Measurements from ENCODE around the gene YARS1.

The YARS1 gene

DNA sequence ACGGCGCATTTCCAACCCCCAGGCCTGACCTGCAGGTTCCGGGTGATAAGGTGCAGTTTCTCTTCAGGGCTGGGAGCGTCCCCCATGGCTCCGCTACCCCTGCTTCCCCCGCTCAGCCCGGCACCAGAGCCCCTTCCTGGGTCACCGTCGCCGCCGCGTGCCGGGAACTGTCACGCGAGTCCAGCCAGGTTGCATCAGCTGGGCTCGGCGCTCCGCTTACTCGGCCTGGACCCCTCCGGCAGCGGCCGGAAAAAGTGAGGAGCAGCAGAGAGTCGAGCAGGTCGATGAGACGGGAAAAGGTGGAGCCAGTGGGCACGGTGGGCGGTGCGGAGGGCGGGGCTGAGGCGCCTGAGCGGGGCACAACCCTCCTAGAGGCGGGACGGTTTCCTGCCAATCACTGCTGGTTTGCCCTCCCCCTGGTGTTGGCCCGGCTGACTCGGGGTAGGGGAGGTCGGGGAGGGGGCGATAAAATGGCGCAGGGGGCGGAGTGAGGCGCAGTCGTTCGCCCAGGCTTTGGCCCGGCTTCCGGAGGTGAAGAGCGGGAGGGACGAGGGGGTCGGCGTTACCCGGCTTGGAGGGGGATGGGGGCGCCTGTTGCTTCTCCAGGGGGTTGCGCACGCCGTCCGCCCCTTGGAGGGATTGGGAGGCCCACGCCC, at the start of gene YARS1, which contains the start of gene S100PBP:
TSS of gene YARS1 (minus strand) at position 200 of the 656 bp plus-strand sequence. CDS start at position 86, 114 bp downstream.
TSS of gene S100PBP (plus strand) at position 495 of the 656 bp plus-strand sequence. CDS start 8,447 bp downstream, outside the sequence.
- peak; percentile 98 for DNase-seq

GRCh38 chr1:32865639-32866405, 48.7 kb upstream of the YARS1 start:
- DNase-seq, result no peak

DNA sequence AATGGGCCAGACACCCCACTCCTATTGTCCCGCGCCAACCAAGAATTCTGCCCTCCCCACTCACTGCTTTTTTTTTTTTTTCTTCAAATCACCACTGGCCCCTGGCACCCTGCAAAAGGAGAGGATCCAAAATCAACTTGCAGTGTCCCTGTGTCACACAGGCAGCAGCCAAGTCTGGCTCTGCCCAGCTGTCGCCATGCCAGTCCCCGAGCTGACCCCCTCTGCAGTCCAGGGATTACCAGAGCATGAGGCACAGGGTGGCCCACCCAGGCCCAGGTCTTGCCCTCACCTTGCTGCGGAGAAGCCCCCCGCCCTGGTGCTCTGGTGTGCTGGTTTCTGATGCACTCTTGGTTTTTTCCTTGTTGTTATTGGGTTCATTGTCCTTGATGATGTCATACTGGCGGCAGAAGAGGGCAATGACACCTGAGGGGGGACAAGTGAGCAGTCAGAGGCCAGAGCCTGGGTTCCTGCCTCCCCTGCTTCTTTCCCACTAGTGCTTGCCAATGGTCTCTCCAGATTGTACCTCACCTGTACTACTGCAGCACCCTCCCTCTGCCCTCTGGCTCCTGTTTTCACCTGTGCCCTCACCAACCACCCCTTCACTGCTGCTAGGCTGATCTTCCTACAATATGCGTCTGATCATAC, 47.3 kb upstream of the YARS1 start:
- no peak for DNase-seq

GRCh38 chr1:32863881-32864245, 46.7 kb upstream of the YARS1 start:
- no peak for DNase-seq

GRCh38 chr1:32863218-32863880, 46.2 kb upstream of the YARS1 start:
- DNase-seq, result no peak

- DNase-seq, result no peak
Measured at GRCh38 chr1:32861904-32862695, 44.9 kb upstream of the YARS1 start.

- no peak for DNase-seq
Measured at GRCh38 chr1:32860566-32860965, 43.4 kb upstream of the YARS1 start.

DNA sequence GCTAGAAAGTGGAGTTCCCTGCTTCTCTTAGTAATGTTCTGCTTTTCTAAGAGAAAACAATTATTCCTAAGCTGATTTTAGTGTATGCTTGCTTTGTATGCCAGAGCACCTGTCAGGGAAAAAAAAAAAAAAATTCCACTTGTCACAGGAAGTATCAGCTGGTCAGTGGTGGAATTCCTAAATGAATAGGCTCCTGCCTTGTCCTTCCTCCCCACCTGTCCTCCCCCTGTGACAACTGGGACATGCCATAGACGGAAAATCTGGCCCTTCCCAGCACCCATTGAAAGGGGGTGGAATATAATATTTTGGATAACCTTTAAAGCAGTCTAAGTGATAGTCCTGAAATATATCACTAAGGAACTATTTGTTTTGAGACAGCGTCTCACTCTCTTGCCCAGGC, 42.8 kb upstream of the YARS1 start:
- DNase-seq, result no peak

DNA sequence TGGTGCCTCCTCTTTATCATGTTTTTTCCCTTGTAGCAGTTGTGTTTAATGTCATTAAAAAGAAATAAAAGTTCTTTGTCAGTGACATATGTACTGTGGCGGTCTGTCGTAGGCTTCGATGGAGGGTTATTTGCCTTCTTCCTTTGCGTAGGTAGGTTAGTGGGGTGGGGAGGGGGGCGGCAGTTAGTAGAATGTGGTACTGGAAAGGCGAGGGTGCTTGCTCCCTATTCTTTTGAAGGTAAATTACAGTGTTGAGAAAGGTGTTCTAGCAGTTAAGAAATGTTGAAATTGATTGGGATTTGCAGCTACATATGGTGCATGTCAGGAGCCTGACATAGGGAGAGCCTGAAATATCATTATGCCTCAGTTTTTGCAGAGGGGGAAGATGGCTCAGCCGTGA, 41.6 kb upstream of the YARS1 start:
- DNase-seq, result no peak

- DNase-seq, result no peak
Measured at GRCh38 chr1:32858136-32858535, 41.0 kb upstream of the YARS1 start.

GRCh38 chr1:32855861-32856617, 38.9 kb upstream of the YARS1 start:
- no peak for DNase-seq

- DNase-seq, result peak; percentile 9
Measured at GRCh38 chr1:32848354-32849063, 31.4 kb upstream of the YARS1 start.

- DNase-seq, result no peak
Measured at GRCh38 chr1:32831878-32832277, 14.7 kb upstream of the YARS1 start.

DNA sequence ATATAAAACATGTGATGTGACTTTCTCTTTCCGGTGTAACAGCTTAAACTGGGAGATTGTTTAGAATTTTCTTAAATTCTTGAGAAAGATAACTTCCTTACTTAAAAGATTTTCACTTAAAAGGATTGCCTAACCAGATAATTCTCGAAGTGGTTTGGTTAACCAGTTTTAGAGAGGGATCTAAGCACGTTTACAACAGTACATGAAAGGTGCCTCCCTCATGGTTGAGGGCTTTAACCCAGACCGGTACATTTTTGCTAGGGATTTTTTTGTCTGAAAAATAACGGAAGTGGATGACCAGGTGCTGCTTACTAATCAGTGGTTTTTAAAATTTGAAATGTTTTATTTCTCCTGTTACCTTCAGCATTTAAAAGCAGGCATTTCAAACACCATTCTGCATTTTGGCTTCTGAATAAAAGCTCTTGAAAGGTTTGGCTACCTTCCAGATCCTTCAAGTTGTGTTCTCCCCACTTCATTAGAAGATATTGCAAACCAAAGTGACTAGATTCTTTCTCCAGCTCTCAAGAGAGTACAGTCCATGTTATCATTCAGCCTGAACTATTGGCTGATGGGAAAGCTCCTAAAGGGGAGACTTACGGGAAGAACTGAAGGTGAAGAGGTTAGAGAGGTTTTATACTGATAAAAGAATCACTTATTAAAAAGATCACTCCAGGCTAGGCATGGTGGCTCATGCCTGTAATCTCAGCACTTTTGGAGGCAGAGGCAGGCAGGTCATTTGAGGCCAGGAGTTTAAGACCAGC, 13.1 kb upstream of the YARS1 start:
- DNase-seq, result peak; percentile 49

GRCh38 chr1:32828341-32828740, 11.2 kb upstream of the YARS1 start:
- DNase-seq, result no peak

GRCh38 chr1:32825181-32825580, 8.0 kb upstream of the YARS1 start:
- DNase-seq, result no peak

- DNase-seq, result no peak
Measured at GRCh38 chr1:32818804-32819541, 1.8 kb upstream of the YARS1 start.

DNA sequence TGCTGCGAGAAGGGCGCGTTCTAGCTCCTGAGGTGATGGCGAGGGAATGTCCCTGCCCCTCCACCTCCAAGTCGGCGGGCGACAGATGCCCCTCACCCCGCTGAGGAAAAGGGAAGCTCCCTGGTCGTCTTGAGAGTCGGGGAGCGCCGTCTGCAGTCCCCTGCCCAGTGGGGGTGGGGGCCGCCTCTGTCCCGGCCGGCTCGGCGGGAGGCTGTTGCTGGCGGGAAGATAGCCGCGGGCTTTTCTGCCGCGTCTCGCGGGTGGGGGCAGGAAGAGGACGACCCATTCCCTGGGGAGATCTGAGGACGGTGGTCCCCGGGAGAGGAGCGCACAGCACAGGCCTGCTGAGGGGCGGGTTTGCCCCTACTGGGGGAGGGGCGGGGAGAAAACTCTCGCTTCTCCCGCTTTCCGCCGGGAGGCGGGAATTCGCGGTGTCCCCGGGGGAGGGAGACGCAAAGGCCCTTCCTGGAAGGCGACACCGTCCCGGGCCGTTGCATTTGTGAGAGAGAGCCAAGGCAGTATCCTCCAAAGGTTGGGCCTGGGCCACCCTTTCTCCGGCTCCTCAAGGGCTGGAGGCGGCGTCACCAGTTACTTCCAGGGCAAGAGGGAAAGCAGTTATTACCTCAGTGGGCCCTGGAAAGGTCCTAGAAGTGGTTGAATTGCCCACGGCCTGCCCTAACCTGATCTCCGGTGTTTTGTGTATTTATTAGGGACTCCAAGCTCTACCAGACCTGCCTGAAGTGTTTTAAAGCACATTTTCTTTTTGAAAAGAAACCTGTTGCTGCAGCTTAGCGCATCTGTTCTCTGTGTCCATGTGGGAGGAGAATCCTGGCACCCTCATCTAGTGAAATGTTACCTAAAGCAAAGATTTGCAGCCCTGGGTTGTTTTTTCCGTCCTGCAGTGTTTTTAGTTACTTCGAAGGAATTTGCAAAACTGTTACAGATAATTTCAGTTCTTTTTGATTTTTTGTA, 943 bp upstream of the YARS1 start:
- DNase-seq, result peak; percentile 77
